WTC11 (cell line): ENCODE results near the gene CCL22. TPM values are rescaled to one million over a fixed set of nuclear protein-coding genes. Genes with fewer than 3 reads are reported as not detected.

Experiments
- ATAC-seq: fragments of 200-7000 bp; cut with Tn5 transposase; 2 replicates; pipeline ENCODE4 v1.10.0; 2021; ENCODE audit warnings: mild to moderate bottlenecking, moderate library complexity
- CTCF ChIA-PET: fragments of 300-600 bp; sonication (Branson Sonifier 250); formaldehyde crosslinking; loops from one replicate; lab custom pipeline; 2021; ENCODE audit warnings: antibody characterized with exemption; lab: Charles Lee
- POLR2A ChIA-PET: fragments of 350-600 bp; sonication (Branson Sonifier 250); formaldehyde crosslinking; loops from one replicate; lab custom pipeline; 2021; ENCODE audit warnings: antibody characterized with exemption; lab: Charles Lee
- DNase-seq: peaks from one replicate; pipeline ENCODE4 v3.0.0; 2021; ENCODE audit warnings: low spot score
- H3K27ac Mint-ChIP-seq: 2 replicates; pipeline ENCODE4 v1.8.0; 2021; ENCODE audit warnings: mixed read lengths
- H3K27me3 Mint-ChIP-seq: 2 replicates; pipeline ENCODE4 v1.8.0; 2021; ENCODE audit warnings: low read depth, mild to moderate bottlenecking, moderate library complexity, mixed read lengths
- H3K36me3 Mint-ChIP-seq: 2 replicates; pipeline ENCODE4 v1.8.0; 2021; ENCODE audit warnings: mixed read lengths
- H3K4me1 Mint-ChIP-seq: 2 replicates; pipeline ENCODE4 v1.8.0; 2022; ENCODE audit warnings: mixed read lengths
- H3K4me3 Mint-ChIP-seq: 2 replicates; pipeline ENCODE4 v1.8.0; 2021; ENCODE audit warnings: mild to moderate bottlenecking, moderate library complexity, mixed read lengths
- H3K9me3 Mint-ChIP-seq: 2 replicates; pipeline ENCODE4 v1.8.0; 2021; ENCODE audit warnings: mixed read lengths
- AR ChIP-seq: fragments of 250-450 bp; sonication (Bioruptor Pico); IDR thresholded peaks from 2 replicates; pipeline ENCODE4 v1.9.0; 2021; ENCODE audit warnings: mild to moderate bottlenecking
- ELF4 ChIP-seq: sonication (generic); formaldehyde crosslinking; IDR thresholded peaks from 2 replicates; pipeline ENCODE4 v1.8.1; 2022; ENCODE audit warnings: low read depth, mild to moderate bottlenecking, moderate library complexity, missing genetic modification reagents
- MAX ChIP-seq: sonication (generic); formaldehyde crosslinking; IDR thresholded peaks from 2 replicates; pipeline ENCODE4 v1.8.0; 2022; ENCODE audit warnings: mild to moderate bottlenecking, missing genetic modification reagents
- MLX ChIP-seq: sonication (generic); formaldehyde crosslinking; IDR thresholded peaks from 2 replicates; pipeline ENCODE4 v1.8.1; 2023; ENCODE audit warnings: mild to moderate bottlenecking, missing genetic modification reagents, moderate library complexity
- NFYB ChIP-seq: sonication (generic); formaldehyde crosslinking; conservative IDR thresholded peaks from 2 replicates; pipeline ENCODE4 v1.8.0; 2022; ENCODE audit warnings: low read depth, missing genetic modification reagents
- NR1H2 ChIP-seq: sonication (generic); formaldehyde crosslinking; IDR thresholded peaks from 2 replicates; pipeline ENCODE4 v1.9.0; 2021; ENCODE audit warnings: mild to moderate bottlenecking, moderate library complexity, missing genetic modification reagents
- NR2C2 ChIP-seq: sonication (generic); formaldehyde crosslinking; IDR thresholded peaks from 2 replicates; pipeline ENCODE4 v1.8.0; 2022; ENCODE audit warnings: mild to moderate bottlenecking, missing genetic modification reagents
- NR3C1 ChIP-seq: sonication (generic); formaldehyde crosslinking; conservative IDR thresholded peaks from 2 replicates; pipeline ENCODE4 v1.8.1; 2023; ENCODE audit warnings: low read depth, mild to moderate bottlenecking, missing genetic modification reagents
- PREB ChIP-seq: sonication (generic); formaldehyde crosslinking; IDR thresholded peaks from 2 replicates; pipeline ENCODE4 v1.8.1; 2022; ENCODE audit warnings: mild to moderate bottlenecking, missing genetic modification reagents, moderate library complexity, borderline replicate concordance
- PRRX2 ChIP-seq: fragments of 250-450 bp; sonication (Bioruptor Pico); IDR thresholded peaks from 2 replicates; pipeline ENCODE4 v1.8.0; 2021; ENCODE audit warnings: mild to moderate bottlenecking
- SMAD3 ChIP-seq: sonication (generic); formaldehyde crosslinking; IDR thresholded peaks from 2 replicates; pipeline ENCODE4 v1.8.0; 2022; ENCODE audit warnings: missing genetic modification reagents, mild to moderate bottlenecking, borderline replicate concordance
- SOX15 ChIP-seq: fragments of 250-450 bp; sonication (Bioruptor Pico); IDR thresholded peaks from 2 replicates; pipeline ENCODE4 v1.9.0; 2021; ENCODE audit warnings: mild to moderate bottlenecking
- SP1 ChIP-seq: sonication (generic); formaldehyde crosslinking; conservative IDR thresholded peaks from 2 replicates; pipeline ENCODE4 v1.8.1; 2022; ENCODE audit warnings: missing genetic modification reagents
- TCF7 ChIP-seq: sonication (generic); formaldehyde crosslinking; IDR thresholded peaks from 2 replicates; pipeline ENCODE4 v1.8.0; 2022; ENCODE audit warnings: mild to moderate bottlenecking, low read depth, missing genetic modification reagents, moderate library complexity
- TEAD1 ChIP-seq: sonication (generic); formaldehyde crosslinking; IDR thresholded peaks from 2 replicates; pipeline ENCODE4 v1.8.0; 2022; ENCODE audit warnings: mild to moderate bottlenecking, missing genetic modification reagents
- TP53 ChIP-seq: sonication (generic); formaldehyde crosslinking; IDR thresholded peaks from 2 replicates; pipeline ENCODE4 v1.8.1; 2023; ENCODE audit warnings: mild to moderate bottlenecking, missing genetic modification reagents
- ZNF138 ChIP-seq: sonication (generic); formaldehyde crosslinking; conservative IDR thresholded peaks from 2 replicates; pipeline ENCODE4 v1.8.1; 2022; ENCODE audit warnings: mild to moderate bottlenecking, moderate library complexity, missing genetic modification reagents
- ZNF232 ChIP-seq: sonication (generic); formaldehyde crosslinking; IDR thresholded peaks from 2 replicates; pipeline ENCODE4 v1.8.0; 2022; ENCODE audit warnings: mild to moderate bottlenecking, missing genetic modification reagents
- ZNF317 ChIP-seq: sonication (generic); formaldehyde crosslinking; IDR thresholded peaks from 2 replicates; pipeline ENCODE4 v1.8.1; 2023; ENCODE audit warnings: low read depth, mild to moderate bottlenecking, moderate library complexity, missing genetic modification reagents, borderline replicate concordance
- ZNF512 ChIP-seq: sonication (generic); formaldehyde crosslinking; IDR thresholded peaks from 2 replicates; pipeline ENCODE4 v1.8.1; 2022; ENCODE audit warnings: missing genetic modification reagents, borderline replicate concordance
- ZNF671 ChIP-seq: fragments of 250-450 bp; sonication (Bioruptor Pico); IDR thresholded peaks from 2 replicates; pipeline ENCODE4 v1.8.0; 2021; ENCODE audit warnings: mild to moderate bottlenecking
- ZSCAN18 ChIP-seq: fragments of 250-450 bp; sonication (Bioruptor Pico); IDR thresholded peaks from 2 replicates; pipeline ENCODE4 v2.1.2; 2022; ENCODE audit warnings: mild to moderate bottlenecking, moderate library complexity
- total RNA-seq: library from RNA; stranded (reverse); gene quantifications from 3 replicates; pipeline ENCODE4 v1.2.3, GENCODE V29; 2021

CCL22 gene
- total RNA-seq, 1 experiment from 2014 or later: 0.35 TPM

- TF ChIP-seq ZNF512 (CRISPR knock-in tag) (no peak), TEAD1 (CRISPR knock-in tag) (no peak), NR1H2 (no peak), PRRX2 (CRISPR knock-in tag) (no peak), AR (no peak), ELF4 (no peak), ZNF671 (no peak), TCF7 (CRISPR knock-in tag) (no peak), TP53 (CRISPR knock-in tag) (no peak), SMAD3 (CRISPR knock-in tag) (no peak), NFYB (CRISPR knock-in tag) (no peak), SP1 (CRISPR knock-in tag) (no peak)
Measured at GRCh38 chr16:57325458-57325857, 33.1 kb upstream of the CCL22 start (continued).

GRCh38 chr16:57329718-57330327 is 28.8 kb upstream of the CCL22 start:
- Mint-ChIP-seq H3K27ac (no peak overlapping the region), H3K36me3 (no peaks in the 10 kb centered on the region), H3K4me3 (no peak overlapping the region), H3K9me3 (peaks cover 6% of the 10 kb centered on the region), H3K4me1 (no peaks in the 10 kb centered on the region), H3K27me3 (no peaks in the 10 kb centered on the region; the same call in 1 of the 2 replicates)
- ChIA-PET CTCF (no interaction called here), POLR2A (no interaction called here)
- TF ChIP-seq ZNF317 (CRISPR knock-in tag): no peak
- no peak for TF ChIP-seq PREB (CRISPR knock-in tag)
- TF ChIP-seq MLX: no peak
- no peak for TF ChIP-seq SP1 (CRISPR knock-in tag)
- TF ChIP-seq ZSCAN18 (CRISPR knock-in tag): no peak
- no peak for TF ChIP-seq TCF7 (CRISPR knock-in tag)
- TF ChIP-seq NR3C1 (CRISPR knock-in tag): no peak
- no peak for TF ChIP-seq NR2C2
- TF ChIP-seq MAX (CRISPR knock-in tag): no peak
- TF ChIP-seq ZNF138 (CRISPR knock-in tag): no peak
- TF ChIP-seq SOX15 (CRISPR knock-in tag): no peak
- no peak for TF ChIP-seq ZNF232 (CRISPR knock-in tag)
- ATAC-seq (no peak), DNase-seq (no peak)
